ENCODE measurements around the gene OR2AP1.

- TF ChIP-seq POLR2AphosphoS5 (IDR thresholded peaks at IDR 0.05) (no peak), CTCF (IDR thresholded peaks at IDR 0.05) (no peak), POLR2A (IDR thresholded peaks at IDR 0.05) (no peak), EP300 (IDR thresholded peaks at IDR 0.05; ENCODE audit: low read depth) (no peak)
Observed at GRCh38 chr12:55612646-55613045, 40.4 kb downstream of the OR2AP1 start.
